T-helper 1 cell treated with Interleukin-12 subunit alpha and Interleukin-12 subunit beta and Interleukin-4 antibody, amounts not matched to agents 30 μg/mL and 1 μg/mL, for 36 hours (primary cell): Measurements from ENCODE around the gene SRSF5.
A peak's percentile ranks its signal among the peaks of the same experiment; 100 is the strongest.
"Not testable (repeated sequence)": the region's sequence is repeated elsewhere in the genome, so short reads cannot be mapped to it uniquely, and the experiment has no call there.

ENCODE experiments used
- H3K27ac Mint-ChIP-seq: one replicate; pipeline ENCODE4 v1.8.0; 2021; ENCODE audit warnings: mild to moderate bottlenecking, mixed read lengths
- H3K27me3 Mint-ChIP-seq: one replicate; pipeline ENCODE4 v1.8.0; 2021; ENCODE audit warnings: low read depth, mixed read lengths
- H3K36me3 Mint-ChIP-seq: one replicate; pipeline ENCODE4 v1.8.0; 2021; ENCODE audit warnings: low read depth, mixed read lengths
- H3K4me1 Mint-ChIP-seq: one replicate; pipeline ENCODE4 v1.8.0; 2021; ENCODE audit warnings: low read depth, mixed read lengths
- H3K4me3 Mint-ChIP-seq: one replicate; pipeline ENCODE4 v1.8.0; 2021; ENCODE audit warnings: mild to moderate bottlenecking, moderate library complexity, mixed read lengths
- H3K9me3 Mint-ChIP-seq: one replicate; pipeline ENCODE4 v1.8.0; 2021; ENCODE audit warnings: mixed read lengths

Gene SRSF5

GRCh38 chr14:69766984-69767368, at the start of gene SRSF5:
Gene SRSF5, plus strand, starts transcription at chr14:69767142. Its CDS starts 1,015 bp downstream, at chr14:69768157.
- peaks cover 54% of the 10 kb centered on the region for H3K4me1 Mint-ChIP-seq
- peaks cover 45% of the 10 kb centered on the region for H3K36me3 Mint-ChIP-seq

DNA sequence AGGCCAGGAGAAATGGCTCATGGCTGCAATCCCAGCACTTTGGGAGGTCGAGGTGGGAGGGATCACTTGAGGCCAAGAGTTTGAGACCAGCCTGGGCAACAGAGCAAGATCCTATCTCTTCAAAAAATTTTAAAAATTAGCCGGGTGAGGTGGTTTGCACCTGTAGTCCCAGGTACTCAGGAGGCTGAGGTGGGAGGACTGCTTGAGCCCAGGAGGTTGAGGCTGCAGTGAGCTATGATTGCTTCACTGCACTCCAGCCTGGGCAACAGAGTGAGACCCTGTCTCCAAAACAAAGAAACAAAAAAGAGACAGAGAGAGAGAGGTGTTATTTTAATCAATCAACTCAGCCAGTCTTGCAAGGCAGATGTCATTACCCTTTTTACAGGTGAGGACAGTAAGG, 48.3 kb upstream of the SRSF5 start:
- H3K27ac Mint-ChIP-seq: peak overlapping the region; percentile 62
- not testable (repeated sequence) for H3K27me3 Mint-ChIP-seq, H3K9me3 Mint-ChIP-seq
- H3K4me3 Mint-ChIP-seq: peak overlapping the region; percentile 35
- peaks cover 31% of the 10 kb centered on the region for H3K36me3 Mint-ChIP-seq
- peaks cover 49% of the 10 kb centered on the region for H3K4me1 Mint-ChIP-seq

More at GRCh38 chr14:69766984-69767368, at the start of gene SRSF5:
- H3K27me3 Mint-ChIP-seq: peaks cover 8% of the 10 kb centered on the region
- H3K4me3 Mint-ChIP-seq: peak within 1 kb of the TSS; percentile 99
- peak within 1 kb of the TSS; percentile 99 for H3K27ac Mint-ChIP-seq
- H3K9me3 Mint-ChIP-seq: peaks cover 7% of the 10 kb centered on the region

- H3K27ac Mint-ChIP-seq: peak overlapping the region; percentile 16
These were observed 47.4 kb upstream of the SRSF5 start for GRCh38 chr14:69719501-69719951.

DNA sequence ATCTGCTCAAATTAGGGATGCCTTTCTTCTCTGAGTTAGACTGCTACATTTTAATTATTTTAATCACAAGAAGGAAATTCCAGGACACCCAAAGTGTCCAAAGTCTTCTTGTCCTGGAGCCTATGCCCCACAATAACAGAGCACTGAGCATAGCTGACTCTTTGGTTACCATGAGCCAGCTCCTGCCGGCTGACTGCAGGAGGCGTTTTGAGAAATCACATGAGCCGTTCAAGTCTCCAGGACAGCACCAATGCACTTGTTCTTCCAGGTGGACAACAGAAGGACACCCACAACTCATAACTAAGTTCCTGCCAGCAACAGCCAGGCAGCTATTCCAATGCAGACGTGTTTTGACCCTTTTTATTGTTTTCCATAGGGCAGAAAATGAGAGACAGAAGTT, 46.0 kb upstream of the SRSF5 start:
- peaks cover 38% of the 10 kb centered on the region for H3K4me1 Mint-ChIP-seq
- H3K27ac Mint-ChIP-seq: no peak overlapping the region
- H3K9me3 Mint-ChIP-seq: no peaks in the 10 kb centered on the region
- H3K27me3 Mint-ChIP-seq: no peaks in the 10 kb centered on the region
- no peak overlapping the region for H3K4me3 Mint-ChIP-seq
- H3K36me3 Mint-ChIP-seq: peaks cover 17% of the 10 kb centered on the region

More at GRCh38 chr14:69719501-69719951, 47.4 kb upstream of the SRSF5 start:
- Mint-ChIP-seq H3K9me3 (no peaks in the 10 kb centered on the region), H3K27me3 (no peaks in the 10 kb centered on the region), H3K4me3 (no peak overlapping the region), H3K36me3 (peaks cover 24% of the 10 kb centered on the region), H3K4me1 (peaks cover 41% of the 10 kb centered on the region)

DNA sequence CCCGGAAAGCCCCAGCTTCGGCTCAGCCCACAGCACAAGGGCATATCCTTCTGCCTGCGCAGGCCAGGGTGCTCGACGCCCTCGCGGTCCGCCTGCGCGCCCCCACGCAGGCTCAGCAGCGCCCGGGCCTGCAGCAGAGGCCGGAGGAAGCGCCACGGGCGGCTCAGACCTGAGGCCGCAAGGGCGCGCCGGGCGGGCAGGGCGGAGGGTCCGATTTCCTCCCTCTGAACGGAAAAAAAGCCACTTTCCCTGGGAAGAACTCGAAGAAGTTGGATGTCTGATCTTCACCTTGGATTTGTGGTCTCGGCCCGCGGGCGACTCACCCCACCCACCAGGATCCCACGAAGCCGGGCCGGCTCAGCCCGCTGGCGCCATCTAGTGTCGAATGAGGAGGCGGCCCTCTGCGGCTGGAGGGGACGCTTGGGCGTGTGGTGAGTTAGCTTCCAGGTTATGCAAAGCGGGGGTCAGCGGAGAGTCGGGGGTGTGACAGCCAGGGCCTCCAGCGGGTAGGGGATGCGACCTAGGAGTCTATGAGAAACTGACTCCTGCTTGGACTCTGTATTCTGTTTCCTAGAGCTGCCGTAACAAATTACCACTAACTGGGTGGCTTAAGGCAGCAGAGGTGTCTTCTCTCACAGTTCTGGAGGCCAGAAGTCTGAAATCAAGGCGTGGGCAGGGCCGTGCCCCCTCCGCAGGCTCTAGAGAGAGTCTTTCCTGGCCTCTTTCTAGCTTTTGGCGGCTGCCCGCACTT, 40.0 kb upstream of the SRSF5 start:
- Mint-ChIP-seq H3K27me3 (peaks cover 1% of the 10 kb centered on the region), H3K36me3 (peaks cover 1% of the 10 kb centered on the region), H3K27ac (peak overlapping the region; percentile 72), H3K4me1 (peaks cover 37% of the 10 kb centered on the region), H3K9me3 (no peaks in the 10 kb centered on the region), H3K4me3 (peak overlapping the region; percentile 66)

GRCh38 chr14:69727860-69728259, 39.1 kb upstream of the SRSF5 start:
- Mint-ChIP-seq H3K36me3 (no peaks in the 10 kb centered on the region), H3K4me1 (peaks cover 37% of the 10 kb centered on the region), H3K4me3 (peak overlapping the region; percentile 66), H3K27ac (peak overlapping the region; percentile 72), H3K27me3 (peaks cover 4% of the 10 kb centered on the region), H3K9me3 (no peaks in the 10 kb centered on the region)

- not testable (repeated sequence) for H3K36me3 Mint-ChIP-seq, H3K4me3 Mint-ChIP-seq, H3K9me3 Mint-ChIP-seq, H3K27ac Mint-ChIP-seq
- Mint-ChIP-seq H3K4me1 (peaks cover 24% of the 10 kb centered on the region), H3K27me3 (peaks cover 15% of the 10 kb centered on the region)
These were observed 34.9 kb upstream of the SRSF5 start for GRCh38 chr14:69731919-69732598.

DNA sequence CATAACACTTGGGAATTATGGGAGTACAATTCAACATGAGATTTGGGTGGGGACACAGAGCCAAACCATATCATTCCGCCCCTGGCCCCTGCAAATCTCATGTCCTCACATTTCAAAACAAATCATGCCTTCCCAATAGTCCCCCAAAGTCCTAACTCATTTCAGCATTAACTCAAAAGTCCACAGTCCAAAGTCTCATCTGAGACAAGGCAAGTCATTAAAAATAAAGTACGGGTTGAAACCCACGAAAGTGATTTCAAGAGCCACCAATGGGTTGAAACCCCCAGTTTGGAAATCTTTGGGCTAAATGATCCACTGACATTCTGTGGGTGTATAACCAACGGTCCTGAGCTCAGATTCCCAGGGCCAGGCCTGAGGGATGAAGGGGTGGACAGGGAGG, 30.5 kb upstream of the SRSF5 start:
- not testable (repeated sequence) for H3K36me3 Mint-ChIP-seq, H3K9me3 Mint-ChIP-seq, H3K27ac Mint-ChIP-seq, H3K4me1 Mint-ChIP-seq, H3K4me3 Mint-ChIP-seq
- H3K27me3 Mint-ChIP-seq: peaks cover 15% of the 10 kb centered on the region

- no peak overlapping the region for H3K4me3 Mint-ChIP-seq
- peaks cover 2% of the 10 kb centered on the region for H3K36me3 Mint-ChIP-seq
- no peaks in the 10 kb centered on the region for H3K27me3 Mint-ChIP-seq
- no peaks in the 10 kb centered on the region for H3K4me1 Mint-ChIP-seq
- H3K9me3 Mint-ChIP-seq: peaks cover 5% of the 10 kb centered on the region
- no peak overlapping the region for H3K27ac Mint-ChIP-seq
These were observed 25.9 kb upstream of the SRSF5 start for GRCh38 chr14:69741055-69741454.

DNA sequence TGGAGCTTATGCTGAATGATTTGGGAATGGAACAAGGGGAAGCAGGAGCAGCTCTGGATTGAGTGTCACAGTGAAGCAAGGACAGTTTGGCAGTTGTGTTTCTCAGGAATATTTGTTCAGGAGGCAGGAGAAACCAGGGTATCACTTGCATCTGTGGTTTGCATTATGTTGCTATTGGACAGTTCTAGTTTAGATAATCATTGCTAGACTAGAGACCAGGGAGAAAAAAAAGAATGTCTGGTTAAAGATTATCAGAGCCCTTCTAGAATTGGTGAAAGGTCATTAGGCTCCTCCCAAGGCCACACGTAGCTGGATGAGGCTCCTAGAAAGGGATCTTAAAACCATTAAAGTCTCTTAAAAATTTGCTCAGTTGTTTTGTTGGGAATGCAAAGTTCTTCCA, 17.0 kb upstream of the SRSF5 start:
- no peak overlapping the region for H3K4me3 Mint-ChIP-seq
- peaks cover 4% of the 10 kb centered on the region for H3K36me3 Mint-ChIP-seq
- H3K9me3 Mint-ChIP-seq: no peaks in the 10 kb centered on the region
- no peaks in the 10 kb centered on the region for H3K27me3 Mint-ChIP-seq
- no peak overlapping the region for H3K27ac Mint-ChIP-seq
- peaks cover 4% of the 10 kb centered on the region for H3K4me1 Mint-ChIP-seq

DNA sequence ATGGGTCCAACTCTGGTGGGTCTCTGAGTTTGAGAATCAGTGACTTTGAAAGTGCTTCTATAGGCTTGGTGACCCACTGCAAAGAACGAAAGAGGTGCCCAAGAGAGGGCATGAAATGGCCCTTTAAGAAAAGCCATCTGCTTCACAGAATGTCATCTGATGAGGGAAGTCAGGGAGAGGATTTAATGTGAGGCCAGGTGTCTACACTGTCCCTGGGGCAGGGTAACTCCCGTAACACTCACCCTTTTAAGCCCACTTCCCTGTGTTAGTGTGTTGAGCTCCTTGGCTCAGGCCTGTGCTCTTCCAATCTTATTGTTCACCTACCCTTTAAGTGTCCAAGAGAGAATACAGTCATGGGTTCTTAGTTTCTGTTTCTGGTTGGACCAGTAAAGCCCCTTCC, 16.4 kb upstream of the SRSF5 start:
- Mint-ChIP-seq H3K4me1 (peaks cover 9% of the 10 kb centered on the region), H3K9me3 (no peaks in the 10 kb centered on the region), H3K27ac (no peak overlapping the region), H3K4me3 (no peak overlapping the region), H3K27me3 (no peaks in the 10 kb centered on the region), H3K36me3 (peaks cover 5% of the 10 kb centered on the region)

DNA sequence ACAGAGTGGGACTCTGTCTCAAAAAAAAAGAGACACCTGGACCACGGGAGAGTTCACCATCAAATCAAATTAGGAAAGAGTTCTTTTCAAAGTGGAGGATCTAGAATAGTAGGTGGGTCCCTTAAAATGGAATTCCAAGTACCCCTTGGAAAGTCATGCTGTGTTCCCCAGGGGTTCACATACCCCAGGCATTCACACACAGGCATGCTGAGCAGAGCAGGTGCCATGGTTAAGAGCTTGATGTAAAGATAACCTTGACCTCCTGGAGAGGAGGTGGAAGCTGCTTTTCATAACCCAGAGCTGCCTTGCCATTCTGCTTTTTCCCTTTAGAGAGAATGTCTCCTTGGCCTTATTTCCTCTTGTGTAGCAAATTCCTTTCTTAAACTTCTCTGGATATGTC, 14.2 kb upstream of the SRSF5 start:
- Mint-ChIP-seq H3K9me3 (no peaks in the 10 kb centered on the region), H3K27ac (no peak overlapping the region)

DNA sequence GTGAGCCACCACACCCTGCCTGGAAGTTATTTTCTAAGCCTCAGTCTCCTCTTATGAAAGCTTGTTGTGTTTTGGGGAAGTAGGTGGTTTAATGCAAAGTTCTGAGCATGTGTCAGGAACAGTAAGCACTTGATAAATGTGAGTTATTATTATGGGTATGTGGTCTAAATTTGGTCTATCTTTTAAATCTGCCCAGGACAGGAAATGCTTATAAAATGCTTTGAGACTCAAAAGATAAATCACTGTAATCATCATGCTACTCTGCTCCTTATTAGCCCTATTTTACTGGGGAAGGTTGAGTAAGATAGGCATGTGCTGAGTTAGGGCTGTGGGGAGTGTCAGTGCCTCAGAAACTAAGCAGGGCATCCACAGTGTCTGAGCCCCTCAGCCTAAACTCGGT, 13.1 kb upstream of the SRSF5 start:
- peaks cover 5% of the 10 kb centered on the region for H3K36me3 Mint-ChIP-seq
- H3K4me3 Mint-ChIP-seq: no peak overlapping the region
- H3K4me1 Mint-ChIP-seq: peaks cover 12% of the 10 kb centered on the region
- H3K9me3 Mint-ChIP-seq: no peaks in the 10 kb centered on the region
- no peaks in the 10 kb centered on the region for H3K27me3 Mint-ChIP-seq
- H3K27ac Mint-ChIP-seq: no peak overlapping the region

More for the DNA sequence above, 14.2 kb upstream of the SRSF5 start:
- Mint-ChIP-seq H3K4me3 (no peak overlapping the region), H3K27me3 (no peaks in the 10 kb centered on the region), H3K4me1 (peaks cover 12% of the 10 kb centered on the region), H3K36me3 (peaks cover 5% of the 10 kb centered on the region)

DNA sequence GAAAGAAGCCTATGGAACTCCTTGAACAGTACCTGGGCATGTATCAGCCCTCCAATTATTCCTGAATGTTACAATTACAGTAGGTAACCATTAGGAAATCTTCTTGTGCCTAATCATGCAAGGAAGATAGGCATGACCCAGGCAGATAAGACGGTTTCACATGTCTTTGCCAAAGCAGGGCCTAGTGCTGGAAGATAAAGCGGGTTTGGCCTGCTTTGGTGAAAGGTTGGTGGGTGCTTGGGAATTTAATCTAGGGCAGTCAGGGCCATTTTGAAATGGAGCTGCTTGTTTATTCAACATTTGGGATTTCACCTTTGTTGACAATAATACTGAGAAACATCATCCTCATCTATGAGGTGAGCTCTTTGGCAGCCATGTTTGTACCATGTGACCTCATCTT, 12.5 kb upstream of the SRSF5 start:
- peaks cover 5% of the 10 kb centered on the region for H3K36me3 Mint-ChIP-seq

DNA sequence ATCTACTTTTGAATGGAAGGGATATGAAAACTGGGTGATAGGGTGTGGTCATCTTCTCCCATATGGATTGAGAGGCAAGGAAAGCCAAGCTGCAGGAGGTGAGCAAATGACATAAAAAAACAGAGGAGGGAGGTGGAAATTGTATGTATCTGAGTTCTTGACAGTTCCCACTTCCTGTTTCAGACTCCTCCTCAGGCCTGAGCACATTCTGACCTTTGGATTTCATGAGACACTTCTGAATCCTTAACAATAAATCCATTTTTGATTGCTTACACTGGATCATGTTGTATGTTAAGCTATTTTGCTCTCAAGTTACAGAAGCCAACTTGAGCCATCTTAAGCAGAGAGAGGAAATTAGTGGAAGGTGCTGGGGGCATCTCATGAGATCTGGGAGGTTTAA, 11.6 kb upstream of the SRSF5 start:
- Mint-ChIP-seq H3K4me1 (peaks cover 12% of the 10 kb centered on the region), H3K9me3 (no peaks in the 10 kb centered on the region), H3K27ac (peak overlapping the region; percentile 71), H3K36me3 (peaks cover 5% of the 10 kb centered on the region), H3K4me3 (no peak overlapping the region), H3K27me3 (no peaks in the 10 kb centered on the region)

More for the DNA sequence above, 12.5 kb upstream of the SRSF5 start:
- Mint-ChIP-seq H3K27ac (no peak overlapping the region), H3K27me3 (no peaks in the 10 kb centered on the region), H3K4me3 (no peak overlapping the region), H3K9me3 (no peaks in the 10 kb centered on the region), H3K4me1 (peaks cover 12% of the 10 kb centered on the region)
